ENCODE data around the gene EXT2. TPM values are rescaled to one million over a fixed set of nuclear protein-coding genes. Genes with fewer than 3 reads are reported as not detected.

Gene EXT2
- total RNA-seq, 3 donors from 2014 or later: 82.1 to 108 (median 96.9) TPM

GRCh38 chr11:44192017-44192385, 96.5 kb downstream of the EXT2 start:
- TF ChIP-seq CTCF (IDR thresholded peaks at IDR 0.05) (no peak), POLR2AphosphoS5 (IDR thresholded peaks at IDR 0.05) (no peak), POLR2A (IDR thresholded peaks at IDR 0.05) (no peak)

GRCh38 chr11:44192462-44193100, 97.1 kb downstream of the EXT2 start:
- Histone ChIP-seq H3K4me1 (no peaks in the 10 kb centered on the region), H3K9me3 (peaks cover 12 to 19% of the 10 kb centered on the region in 2 donors), H3K27me3 (no peaks in the 10 kb centered on the region), H3K36me3 (no peaks in the 10 kb centered on the region), H3K4me3 (no peak overlapping the region), H3K27ac (no peak overlapping the region)
- TF ChIP-seq POLR2A (IDR thresholded peaks at IDR 0.05): no peak
- no peak for TF ChIP-seq CTCF (IDR thresholded peaks at IDR 0.05)
- TF ChIP-seq POLR2AphosphoS5 (IDR thresholded peaks at IDR 0.05): no peak
- intact Hi-C loops (cut with DNase I; ENCODE audit: low total_unique reads): no loop called here
- DNase-seq (ENCODE audit: low spot score in 2 of 2): no peak

More at GRCh38 chr11:44192017-44192385, 96.5 kb downstream of the EXT2 start:
- H3K27ac ChIP-seq: no peak overlapping the region
- no peaks in the 10 kb centered on the region for H3K27me3 ChIP-seq
- no peak for DNase-seq (ENCODE audit: low spot score in 2 of 2)
- H3K9me3 ChIP-seq: peaks cover 12 to 19% of the 10 kb centered on the region in 2 donors
- intact Hi-C loops (cut with DNase I; ENCODE audit: low total_unique reads): no loop called here
- H3K4me3 ChIP-seq: no peak overlapping the region
- H3K36me3 ChIP-seq: no peaks in the 10 kb centered on the region
- no peaks in the 10 kb centered on the region for H3K4me1 ChIP-seq

- Histone ChIP-seq H3K36me3 (no peaks in the 10 kb centered on the region), H3K9me3 (peaks cover 2 to 8% of the 10 kb centered on the region in 2 donors), H3K27me3 (no peaks in the 10 kb centered on the region), H3K4me3 (no peak overlapping the region), H3K27ac (no peak overlapping the region), H3K4me1 (no peaks in the 10 kb centered on the region)
- no peak for TF ChIP-seq POLR2A (IDR thresholded peaks at IDR 0.05)
- intact Hi-C loops (cut with DNase I; ENCODE audit: low total_unique reads): no loop called here
- no peak for DNase-seq (ENCODE audit: low spot score in 2 of 2)
Observed at GRCh38 chr11:44193856-44194255, 98.4 kb downstream of the EXT2 start.

GRCh38 chr11:44198146-44198724, 102.8 kb downstream of the EXT2 start:
- TF ChIP-seq CTCF (IDR thresholded peaks at IDR 0.05) (no peak), POLR2A (IDR thresholded peaks at IDR 0.05) (no peak), POLR2AphosphoS5 (IDR thresholded peaks at IDR 0.05) (no peak)
- intact Hi-C loops (cut with DNase I; ENCODE audit: low total_unique reads): no loop called here
- Histone ChIP-seq H3K36me3 (no peaks in the 10 kb centered on the region), H3K27me3 (no peaks in the 10 kb centered on the region), H3K4me1 (no peaks in the 10 kb centered on the region), H3K27ac (no peak overlapping the region), H3K4me3 (no peak overlapping the region), H3K9me3 (no peaks in the 10 kb centered on the region)
- no peak for DNase-seq (ENCODE audit: low spot score in 2 of 2)

GRCh38 chr11:44199298-44199697, 103.8 kb downstream of the EXT2 start:
- intact Hi-C loops (cut with DNase I; ENCODE audit: low total_unique reads): no loop called here
- Histone ChIP-seq H3K9me3 (no peaks in the 10 kb centered on the region), H3K27ac (no peak overlapping the region), H3K36me3 (no peaks in the 10 kb centered on the region), H3K4me3 (no peak overlapping the region), H3K27me3 (no peaks in the 10 kb centered on the region), H3K4me1 (no peaks in the 10 kb centered on the region)
- no peak for DNase-seq (ENCODE audit: low spot score in 2 of 2)
- TF ChIP-seq POLR2AphosphoS5 (IDR thresholded peaks at IDR 0.05): no peak
- TF ChIP-seq POLR2A (IDR thresholded peaks at IDR 0.05): no peak
- TF ChIP-seq CTCF (IDR thresholded peaks at IDR 0.05): no peak
